Activated CD4-positive, alpha-beta T cell treated with anti-CD3 and anti-CD28 coated beads, Interleukin-2, amount 10 ng/mL, durations not matched to agents 7 days and 5 days (primary cell): Measurements from ENCODE around the gene TMEM183A. TPM values are rescaled to one million over a fixed set of nuclear protein-coding genes. Genes with fewer than 3 reads are reported as not detected.
"Not testable (repeated sequence)": the region's sequence is repeated elsewhere in the genome, so short reads cannot be mapped to it uniquely, and the experiment has no call there.

Experiments
- CTCF ChIA-PET: fragments of 350-600 bp; sonication (Branson Sonifier 250); formaldehyde crosslinking; loops from one replicate; lab custom pipeline; 2021; ENCODE audit warnings: antibody characterized with exemption; lab: Charles Lee
- POLR2A ChIA-PET: fragments of 350-600 bp; sonication (Branson Sonifier 250); formaldehyde crosslinking; loops from one replicate; lab custom pipeline; 2021; ENCODE audit warnings: antibody characterized with exemption; lab: Charles Lee
- DNase-seq: peaks from one replicate; pipeline ENCODE4 v3.0.0-alpha.2; 2020
- H3K27ac Mint-ChIP-seq: one replicate; pipeline ENCODE4 v1.8.0; 2021; ENCODE audit warnings: mild to moderate bottlenecking, moderate library complexity, mixed read lengths
- H3K27me3 Mint-ChIP-seq: one replicate; pipeline ENCODE4 v1.8.0; 2021; ENCODE audit warnings: mixed read lengths
- H3K36me3 Mint-ChIP-seq: one replicate; pipeline ENCODE4 v1.8.0; 2021; ENCODE audit warnings: low read depth, mixed read lengths
- H3K4me1 Mint-ChIP-seq: one replicate; pipeline ENCODE4 v1.8.0; 2021; ENCODE audit warnings: mixed read lengths
- H3K4me3 Mint-ChIP-seq: one replicate; pipeline ENCODE4 v1.8.0; 2021; ENCODE audit warnings: mild to moderate bottlenecking, moderate library complexity, mixed read lengths
- H3K9me3 Mint-ChIP-seq: one replicate; pipeline ENCODE4 v1.8.0; 2021; ENCODE audit warnings: mixed read lengths
- total RNA-seq, 2 experiments: library from RNA; stranded (reverse); gene quantifications; one replicate each; pipeline ENCODE4 v1.2.3, GENCODE V29; 2021

TMEM183A gene
- total RNA-seq, 2 experiments from 2014 or later: 68.3 to 72.2 TPM

- Mint-ChIP-seq H3K4me3 (no peak overlapping the region), H3K27me3 (peaks cover 50% of the 10 kb centered on the region), H3K27ac (no peak overlapping the region), H3K36me3 (no peaks in the 10 kb centered on the region), H3K9me3 (no peaks in the 10 kb centered on the region), H3K4me1 (no peaks in the 10 kb centered on the region)
- ChIA-PET CTCF (interaction anchor here (0.6 to 2.6 kb wide), 3 partner anchors 8 to 630 kb away, joined by 3 to 6 read pairs (median 6); no protein-coding TSS in a partner anchor), POLR2A (no interaction called here)
- no peak for DNase-seq
Observed at GRCh38 chr1:202991112-202991511, 16.1 kb upstream of the TMEM183A start.

GRCh38 chr1:202994756-202995155, 12.4 kb upstream of the TMEM183A start:
- ChIA-PET CTCF (interaction anchor here (0.6 kb wide), 1 partner anchor 25 kb away, joined by 4 read pairs; no protein-coding TSS in a partner anchor), POLR2A (no interaction called here)
- H3K9me3 Mint-ChIP-seq: no peaks in the 10 kb centered on the region
- no peak for DNase-seq
- peaks cover 9% of the 10 kb centered on the region for H3K4me1 Mint-ChIP-seq
- H3K4me3 Mint-ChIP-seq: no peak overlapping the region
- H3K27me3 Mint-ChIP-seq: peaks cover 69% of the 10 kb centered on the region
- no peaks in the 10 kb centered on the region for H3K36me3 Mint-ChIP-seq
- H3K27ac Mint-ChIP-seq: no peak overlapping the region

DNA sequence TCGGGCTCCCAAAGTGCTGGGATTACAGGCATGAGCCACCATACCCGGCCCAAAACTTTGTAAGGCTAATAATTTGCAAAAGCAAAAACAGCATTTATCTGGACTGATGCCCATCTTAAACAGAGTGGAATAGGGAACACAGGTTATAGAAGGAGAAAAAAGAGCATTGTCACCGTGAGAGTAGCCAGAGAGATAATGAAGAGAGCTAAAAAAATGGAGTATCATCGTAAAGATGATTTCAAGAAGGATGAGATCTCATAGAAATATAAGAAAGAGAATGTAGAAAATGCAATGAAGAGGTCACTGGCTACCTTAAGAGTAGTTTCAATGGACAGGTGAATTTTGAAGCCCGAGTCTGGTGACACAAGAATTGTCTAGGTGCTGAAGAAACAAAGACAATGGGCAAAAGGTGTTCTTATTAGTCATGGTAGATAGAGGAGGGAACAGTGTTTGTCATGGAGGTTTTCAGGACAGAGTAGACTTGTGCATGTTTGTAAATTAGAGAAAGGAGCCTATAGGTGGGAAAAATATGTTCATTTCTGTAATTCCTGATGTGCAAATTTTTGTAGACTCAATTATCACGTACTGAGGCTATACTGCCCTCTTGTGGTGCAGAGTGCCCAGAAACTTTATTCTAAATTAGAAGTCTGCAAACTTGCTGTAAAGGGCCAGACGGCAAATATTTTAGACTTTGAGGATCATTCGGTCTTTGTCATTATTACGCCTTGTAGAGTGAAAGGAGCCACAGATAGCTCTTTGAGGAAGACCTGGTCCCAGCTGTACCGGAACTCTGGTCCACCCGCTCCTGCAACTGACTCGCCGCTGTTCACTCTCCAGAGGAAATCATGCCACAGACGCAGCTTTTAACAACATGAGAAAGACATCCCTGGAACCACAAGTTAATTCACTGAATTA, 8.1 kb upstream of the TMEM183A start:
- Mint-ChIP-seq H3K27ac (no peak overlapping the region), H3K4me3 (no peak overlapping the region), H3K27me3 (peaks cover 36% of the 10 kb centered on the region), H3K36me3 (no peaks in the 10 kb centered on the region), H3K4me1 (peaks cover 16% of the 10 kb centered on the region), H3K9me3 (no peaks in the 10 kb centered on the region)
- ChIA-PET POLR2A (no interaction called here), CTCF (interaction anchor here (0.6 to 2.0 kb wide), 9 partner anchors 8 to 1482 kb away, joined by 3 to 6 read pairs (median 3); partner anchors contain the start of gene TMEM183A)
- DNase-seq: peak; percentile 79

- H3K27ac Mint-ChIP-seq: no peak overlapping the region
- CTCF ChIA-PET: interaction anchor here (0.8 to 2.0 kb wide), 3 partner anchors 13 to 66 kb away, joined by 3 to 4 read pairs (median 3); no protein-coding TSS in a partner anchor
- DNase-seq: no peak
- H3K36me3 Mint-ChIP-seq: no peaks in the 10 kb centered on the region
- POLR2A ChIA-PET: no interaction called here
- no peaks in the 10 kb centered on the region for H3K9me3 Mint-ChIP-seq
- peaks cover 16% of the 10 kb centered on the region for H3K4me1 Mint-ChIP-seq
- H3K27me3 Mint-ChIP-seq: peaks cover 28% of the 10 kb centered on the region
- H3K4me3 Mint-ChIP-seq: no peak overlapping the region
Observed at GRCh38 chr1:203000217-203000944, 6.8 kb upstream of the TMEM183A start.

DNA sequence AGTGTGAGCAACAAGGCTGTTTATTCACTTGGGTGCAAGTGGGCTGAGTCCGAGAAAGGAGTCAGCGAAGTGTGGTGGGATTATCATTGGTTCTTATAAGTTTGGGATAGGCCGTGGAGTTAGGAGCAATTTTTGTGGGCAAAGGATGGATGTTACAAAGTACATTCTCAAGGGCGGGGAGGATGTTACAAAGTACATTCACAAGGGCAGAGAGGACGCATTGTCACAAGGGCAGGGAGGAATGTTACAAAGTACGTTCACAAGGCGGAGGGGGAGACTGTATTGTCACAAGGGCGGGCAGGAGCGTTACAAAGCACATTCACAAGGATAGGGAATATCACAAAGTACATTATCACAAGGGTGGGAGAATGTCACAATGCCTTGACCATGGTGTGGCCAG, 5.2 kb upstream of the TMEM183A start:
- Mint-ChIP-seq H3K36me3 (no peaks in the 10 kb centered on the region), H3K4me3 (no peak overlapping the region), H3K27ac (no peak overlapping the region), H3K4me1 (peaks cover 25% of the 10 kb centered on the region), H3K9me3 (no peaks in the 10 kb centered on the region), H3K27me3 (peaks cover 14% of the 10 kb centered on the region)
- DNase-seq: no peak
- CTCF ChIA-PET: no interaction called here
- POLR2A ChIA-PET: no interaction called here

DNA sequence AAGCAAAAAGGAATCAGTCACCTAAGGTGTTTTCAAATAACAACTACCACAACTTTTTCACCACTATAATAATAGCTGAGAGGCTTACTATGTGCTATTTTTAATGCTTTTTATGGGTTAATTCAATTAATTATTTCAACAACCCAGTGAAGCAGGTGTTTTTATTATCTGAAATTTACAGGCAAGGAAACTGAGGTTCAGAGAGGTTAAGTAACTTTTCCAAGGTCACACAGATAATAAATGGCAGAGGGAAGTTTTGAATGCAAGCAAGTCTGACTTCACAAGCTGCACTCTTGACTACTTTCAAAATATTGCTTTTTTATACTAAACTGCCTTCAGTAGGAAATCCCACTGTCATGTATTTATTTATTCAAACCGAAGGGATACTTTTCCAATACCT, 4.2 kb upstream of the TMEM183A start:
- CTCF ChIA-PET: interaction anchor here (0.6 kb wide), 1 partner anchor 20 kb away, joined by 4 read pairs; no protein-coding TSS in a partner anchor
- H3K27me3 Mint-ChIP-seq: peaks cover 5% of the 10 kb centered on the region

GRCh38 chr1:203005395-203006142, 1.6 kb upstream of the TMEM183A start:
- H3K27ac Mint-ChIP-seq: peak overlapping the region; percentile 91

More for the DNA sequence above, 4.2 kb upstream of the TMEM183A start:
- Mint-ChIP-seq H3K36me3 (no peaks in the 10 kb centered on the region), H3K4me3 (no peak overlapping the region), H3K27ac (no peak overlapping the region), H3K9me3 (no peaks in the 10 kb centered on the region), H3K4me1 (peaks cover 27% of the 10 kb centered on the region)
- POLR2A ChIA-PET: no interaction called here
- no peak for DNase-seq

DNA sequence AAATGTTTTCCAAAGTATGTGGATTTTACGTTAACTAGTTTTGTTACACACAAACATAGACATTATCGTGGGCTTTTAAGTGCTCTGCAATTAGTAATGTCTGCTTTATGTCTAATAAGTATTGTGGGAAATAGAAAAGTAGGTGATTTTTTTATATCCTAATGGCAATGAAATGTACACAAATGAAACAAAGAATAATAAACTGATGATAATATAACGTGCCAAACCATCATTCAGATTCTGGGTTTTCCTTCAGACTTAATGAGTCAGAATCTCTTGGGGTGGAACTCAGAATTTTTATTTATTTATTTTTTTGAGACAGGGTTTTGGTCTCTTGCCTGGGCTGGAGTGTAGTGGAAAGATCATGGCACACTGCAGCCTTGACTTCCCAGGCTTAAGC, 2.0 kb downstream of the TMEM183A start:
- DNase-seq: no peak
- ChIA-PET CTCF (interaction anchor here (0.9 kb wide), 1 partner anchor 65 kb away, joined by 3 read pairs; no protein-coding TSS in a partner anchor), POLR2A (no interaction called here)
- peaks cover 20% of the 10 kb centered on the region for H3K36me3 Mint-ChIP-seq
- peaks cover 37% of the 10 kb centered on the region for H3K4me1 Mint-ChIP-seq
- H3K27me3 Mint-ChIP-seq: no peaks in the 10 kb centered on the region
- H3K4me3 Mint-ChIP-seq: no peak overlapping the region
- H3K9me3 Mint-ChIP-seq: no peaks in the 10 kb centered on the region
- no peak overlapping the region for H3K27ac Mint-ChIP-seq

More at GRCh38 chr1:203005395-203006142, 1.6 kb upstream of the TMEM183A start:
- Mint-ChIP-seq H3K4me1 (peaks cover 29% of the 10 kb centered on the region), H3K4me3 (peak overlapping the region; percentile 94)
- H3K27me3 Mint-ChIP-seq, H3K36me3 Mint-ChIP-seq, H3K9me3 Mint-ChIP-seq, POLR2A ChIA-PET, DNase-seq: not testable (repeated sequence)
- CTCF ChIA-PET: interaction anchor here (0.7 to 1.5 kb wide), 3 partner anchors 16 to 208 kb away, joined by 3 to 4 read pairs (median 3); no protein-coding TSS in a partner anchor

DNA sequence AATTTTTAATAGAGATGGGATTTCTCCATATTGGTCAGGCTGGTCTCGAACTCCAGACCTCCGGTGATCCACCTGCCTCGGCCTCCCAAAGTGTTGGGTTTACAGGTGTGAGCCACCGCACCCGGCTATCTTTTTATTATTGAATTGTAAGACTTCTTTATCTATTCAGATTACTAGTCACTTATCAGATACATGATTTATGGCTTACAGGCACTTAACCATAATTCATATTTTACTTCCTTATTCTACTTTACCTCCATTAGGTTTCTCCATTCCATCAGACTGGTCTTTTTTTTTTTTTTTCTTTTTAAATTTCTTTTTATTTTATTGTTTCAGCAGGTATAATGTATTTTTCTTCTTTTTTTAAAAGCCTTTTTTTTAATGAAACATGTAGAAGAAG, 4.4 kb downstream of the TMEM183A start:
- no peak overlapping the region for H3K4me3 Mint-ChIP-seq
- peaks cover 31% of the 10 kb centered on the region for H3K4me1 Mint-ChIP-seq
- no peak overlapping the region for H3K27ac Mint-ChIP-seq
- peaks cover 41% of the 10 kb centered on the region for H3K36me3 Mint-ChIP-seq
- ChIA-PET CTCF (no interaction called here), POLR2A (interaction anchor here (0.7 kb wide), 1 partner anchor 15 kb away, joined by 4 read pairs; the partner anchor contains the start of gene PPFIA4)
- H3K9me3 Mint-ChIP-seq: no peaks in the 10 kb centered on the region
- no peaks in the 10 kb centered on the region for H3K27me3 Mint-ChIP-seq
- no peak for DNase-seq

GRCh38 chr1:203017061-203017460, 9.9 kb downstream of the TMEM183A start:
- ChIA-PET CTCF (interaction anchor here (0.6 to 1.0 kb wide), 2 partner anchors 18 to 1883 kb away, joined by 3 to 5 read pairs; no protein-coding TSS in a partner anchor), POLR2A (no interaction called here)
- Mint-ChIP-seq H3K4me1 (peaks cover 7% of the 10 kb centered on the region), H3K9me3 (no peaks in the 10 kb centered on the region), H3K27ac (no peak overlapping the region), H3K27me3 (no peaks in the 10 kb centered on the region), H3K36me3 (peaks cover 74% of the 10 kb centered on the region), H3K4me3 (no peak overlapping the region)
- DNase-seq: no peak

DNA sequence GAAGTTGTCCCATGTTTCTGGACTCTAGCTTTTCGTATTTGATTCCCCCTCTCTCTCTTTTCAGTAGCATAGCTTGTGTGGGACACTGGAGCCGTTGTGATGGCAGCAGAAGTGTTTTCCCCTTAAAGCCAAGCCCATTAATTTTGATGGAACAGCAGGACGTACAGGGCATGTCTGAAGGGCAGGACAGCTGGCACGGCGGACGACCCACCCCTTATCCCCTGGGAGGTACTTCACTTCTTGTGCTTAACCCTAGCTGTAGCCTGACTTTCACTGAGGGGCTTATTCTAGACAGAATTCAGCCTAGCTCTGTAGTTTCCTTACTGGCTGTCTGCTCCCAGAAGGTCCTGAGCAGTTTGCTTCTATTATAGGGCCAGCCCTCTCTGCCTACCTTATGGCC, 10.5 kb downstream of the TMEM183A start:
- Mint-ChIP-seq H3K9me3 (no peaks in the 10 kb centered on the region), H3K4me1 (peaks cover 4% of the 10 kb centered on the region), H3K4me3 (no peak overlapping the region), H3K27ac (no peak overlapping the region), H3K27me3 (no peaks in the 10 kb centered on the region), H3K36me3 (peaks cover 75% of the 10 kb centered on the region)
- ChIA-PET POLR2A (no interaction called here), CTCF (interaction anchor here (1.0 kb wide), 1 partner anchor 19 kb away, joined by 3 read pairs; no protein-coding TSS in a partner anchor)
- no peak for DNase-seq

DNA sequence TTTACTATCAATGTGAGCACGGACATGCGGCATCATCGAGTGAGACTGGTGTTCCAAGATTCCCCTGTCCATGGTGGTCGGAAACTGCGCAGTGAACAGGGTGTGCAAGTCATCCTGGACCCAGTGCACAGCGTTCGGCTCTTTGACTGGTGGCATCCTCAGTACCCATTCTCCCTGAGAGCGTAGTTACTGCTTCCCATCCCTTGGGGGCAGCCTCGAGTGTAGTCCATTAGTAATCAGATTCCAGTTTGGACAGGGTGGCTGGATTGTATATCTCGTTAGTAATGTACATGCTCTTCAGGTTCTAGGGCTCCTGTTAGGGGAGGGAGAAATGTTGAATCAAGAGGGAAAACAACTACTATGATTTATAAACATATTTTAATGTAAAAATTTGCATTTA, 15.7 kb downstream of the TMEM183A start:
- Mint-ChIP-seq H3K4me1 (peaks cover 14% of the 10 kb centered on the region), H3K36me3 (peaks cover 58% of the 10 kb centered on the region)
- not testable (repeated sequence) for H3K4me3 Mint-ChIP-seq, H3K9me3 Mint-ChIP-seq, DNase-seq, H3K27ac Mint-ChIP-seq, H3K27me3 Mint-ChIP-seq
- ChIA-PET POLR2A (interaction anchor here (0.6 kb wide), 1 partner anchor 13 kb away, joined by 9 read pairs; no protein-coding TSS in a partner anchor), CTCF (interaction anchor here (0.6 kb wide), 1 partner anchor 20 kb away, joined by 4 read pairs; no protein-coding TSS in a partner anchor)
